Hepatocyte (in vitro differentiated cells): Measurements from ENCODE around the gene CHMP6.

ENCODE experiments used
- CTCF ChIP-seq: fragments of 200-600 bp; sonication (generic); IDR thresholded peaks from 2 replicates; pipeline ENCODE4 v1.5.1; 2016; ENCODE audit warnings: antibody characterized with exemption, mild to moderate bottlenecking; ENCODE audit not compliant: poor library complexity
- EZH2 ChIP-seq: fragments of 200-600 bp; sonication (generic); IDR thresholded peaks from 2 replicates; pipeline ENCODE4 v1.6.1; 2016; ENCODE audit warnings: antibody characterized with exemption, mild to moderate bottlenecking, borderline replicate concordance
- EZH2phosphoT487 ChIP-seq: fragments of 200-600 bp; sonication (generic); IDR thresholded peaks from one replicate; pipeline ENCODE4 v1.6.1; 2018; ENCODE audit warnings: antibody characterized with exemption, mild to moderate bottlenecking, low read depth, moderate library complexity; ENCODE audit not compliant: unreplicated experiment, severe bottlenecking

- TF ChIP-seq CTCF (no peak), EZH2phosphoT487 (no peak), EZH2 (no peak)
Observed at GRCh38 chr17:80963812-80964543, 27.7 kb upstream of the CHMP6 start.
